SK-N-MC (cell line): ENCODE measurements around the gene GLS2.
"Not testable (repeated sequence)": the region's sequence is repeated elsewhere in the genome, so short reads cannot be mapped to it uniquely, and the experiment has no call there.

ENCODE experiments used
- DNase-seq: peaks from one replicate; pipeline ENCODE4 v3.0.0-alpha.2; 2011; ENCODE audit warnings: low read depth, low spot score
- H3K27ac ChIP-seq: fragments of 200-600 bp; sonication (generic); 2 replicates; pipeline ENCODE4 v1.5.1; 2016; ENCODE audit warnings: mixed run types
- H3K36me3 ChIP-seq: fragments of 200-600 bp; sonication (generic); 2 replicates; pipeline ENCODE4 v1.6.1; 2017; ENCODE audit warnings: antibody characterized with exemption, low read length, mixed read lengths; ENCODE audit not compliant: insufficient read depth
- H3K4me3 ChIP-seq: fragments of 200-600 bp; sonication (generic); 2 replicates; pipeline ENCODE4 v1.5.1; 2016
- H3K9ac ChIP-seq: fragments of 200-600 bp; sonication (generic); 2 replicates; pipeline ENCODE4 v1.8.0; 2017; ENCODE audit warnings: mixed run types, mixed read lengths; ENCODE audit not compliant: insufficient read length
- H3K9me3 ChIP-seq: fragments of 200-600 bp; sonication (generic); 2 replicates; pipeline ENCODE4 v1.6.1; 2017; ENCODE audit warnings: low read depth, mild to moderate bottlenecking, antibody characterized with exemption, low read length, moderate library complexity, mixed read lengths
- EZH2 ChIP-seq: fragments of 200-600 bp; sonication (generic); IDR thresholded peaks from one replicate; pipeline ENCODE4 v1.6.1; 2017; ENCODE audit warnings: antibody characterized with exemption
- FOXP2 ChIP-seq: optimal IDR thresholded peaks from 2 replicates; pipeline ENCODE3; 2011; ENCODE audit warnings: mild to moderate bottlenecking, moderate library complexity; ENCODE audit not compliant: insufficient read depth; ENCODE audit errors: extremely low read length, control extremely low read depth
- POLR2AphosphoS5 ChIP-seq: IDR thresholded peaks from 2 replicates; pipeline ENCODE4 v1.6.1; 2012; ENCODE audit warnings: mild to moderate bottlenecking, low read depth, low read length, borderline replicate concordance

The GLS2 gene

DNA sequence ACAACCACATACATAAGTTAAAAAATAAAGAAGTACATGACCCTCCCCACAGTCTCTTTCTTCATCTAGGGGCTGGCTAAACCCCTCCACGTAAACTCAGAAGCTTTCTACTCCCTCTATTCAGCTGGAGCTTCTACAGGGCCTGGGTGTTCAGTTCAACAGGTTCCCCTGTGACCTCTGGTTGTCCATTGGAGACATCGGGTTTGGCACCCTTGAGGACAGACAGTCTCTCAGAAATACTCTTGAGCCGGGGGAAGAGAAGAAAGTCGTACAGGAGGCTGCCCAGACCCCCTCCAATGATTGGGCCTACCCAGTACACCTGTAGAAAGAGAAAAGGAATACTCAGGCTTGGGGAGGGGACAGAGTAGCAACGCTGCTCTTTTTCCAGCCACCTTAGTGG lies 36.8 kb downstream of the GLS2 start:
- no peak for DNase-seq
- TF ChIP-seq FOXP2 (no peak), EZH2 (no peak), POLR2AphosphoS5 (no peak)
- Histone ChIP-seq H3K9ac (no peak overlapping the region), H3K9me3 (no peaks in the 10 kb centered on the region), H3K27ac (0 out of 2 replicates have a peak overlapping the region, but pooled peaks have one; percentile 79), H3K4me3 (no peak overlapping the region), H3K36me3 (peaks cover 6% of the 10 kb centered on the region; the same call in 1 of the 2 replicates)

DNA sequence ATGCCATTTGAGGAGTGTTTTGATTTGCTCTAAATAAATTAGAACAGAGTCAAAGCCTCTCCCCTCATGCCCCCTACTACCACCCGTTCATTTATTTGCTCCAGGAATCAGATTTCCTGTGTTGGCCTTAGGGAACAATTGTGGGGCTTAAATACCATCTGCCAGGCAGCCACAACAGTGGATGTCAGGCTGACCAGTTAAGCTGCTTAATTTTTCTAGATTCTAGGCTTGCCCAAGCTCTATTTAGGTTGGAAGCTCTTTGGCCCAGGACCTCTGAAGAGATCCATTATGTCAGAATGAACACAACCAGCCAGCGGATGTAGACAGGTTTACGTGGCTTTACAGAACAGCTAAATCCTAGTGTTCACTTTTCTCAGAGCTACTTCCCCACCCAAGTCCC lies 37.7 kb downstream of the GLS2 start:
- Histone ChIP-seq H3K27ac (0 out of 2 replicates have a peak overlapping the region, but pooled peaks have one; percentile 17), H3K4me3 (no peak overlapping the region), H3K9ac (no peak overlapping the region)

DNA sequence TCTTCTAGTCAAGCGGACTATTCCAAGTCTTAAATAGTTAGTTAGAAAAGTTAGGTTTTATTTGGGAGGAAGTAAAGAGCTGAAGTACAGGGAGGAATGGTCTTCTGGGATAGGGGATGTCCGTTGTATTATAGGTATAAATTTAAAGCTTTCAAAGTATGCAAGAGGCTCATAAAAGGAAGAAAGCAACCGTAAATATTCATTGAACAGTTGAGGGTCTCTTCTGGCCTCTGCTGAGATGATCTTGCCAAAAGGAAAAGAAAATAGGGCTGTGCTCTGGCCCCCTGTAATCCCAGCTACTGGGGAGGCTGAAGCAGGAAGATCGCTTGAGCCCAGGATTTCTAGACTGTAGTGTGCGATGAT lies 38.4 kb downstream of the GLS2 start:
- H3K9ac ChIP-seq, result peak overlapping the region; percentile 89
- peaks cover 6% of the 10 kb centered on the region for H3K36me3 ChIP-seq
- H3K4me3 ChIP-seq, result peak overlapping the region; percentile 89
- no peak for TF ChIP-seq POLR2AphosphoS5
- no peak for TF ChIP-seq EZH2
- TF ChIP-seq FOXP2, result no peak
- H3K27ac ChIP-seq, result peak overlapping the region; percentile 90
- no peaks in the 10 kb centered on the region for H3K9me3 ChIP-seq
- no peak for DNase-seq

More for the DNA sequence above, 37.7 kb downstream of the GLS2 start:
- Histone ChIP-seq H3K9me3 (no peaks in the 10 kb centered on the region), H3K36me3 (peaks cover 6% of the 10 kb centered on the region; the same call in 1 of the 2 replicates)
- no peak for DNase-seq
- no peak for TF ChIP-seq EZH2
- TF ChIP-seq POLR2AphosphoS5, result no peak
- no peak for TF ChIP-seq FOXP2

DNA sequence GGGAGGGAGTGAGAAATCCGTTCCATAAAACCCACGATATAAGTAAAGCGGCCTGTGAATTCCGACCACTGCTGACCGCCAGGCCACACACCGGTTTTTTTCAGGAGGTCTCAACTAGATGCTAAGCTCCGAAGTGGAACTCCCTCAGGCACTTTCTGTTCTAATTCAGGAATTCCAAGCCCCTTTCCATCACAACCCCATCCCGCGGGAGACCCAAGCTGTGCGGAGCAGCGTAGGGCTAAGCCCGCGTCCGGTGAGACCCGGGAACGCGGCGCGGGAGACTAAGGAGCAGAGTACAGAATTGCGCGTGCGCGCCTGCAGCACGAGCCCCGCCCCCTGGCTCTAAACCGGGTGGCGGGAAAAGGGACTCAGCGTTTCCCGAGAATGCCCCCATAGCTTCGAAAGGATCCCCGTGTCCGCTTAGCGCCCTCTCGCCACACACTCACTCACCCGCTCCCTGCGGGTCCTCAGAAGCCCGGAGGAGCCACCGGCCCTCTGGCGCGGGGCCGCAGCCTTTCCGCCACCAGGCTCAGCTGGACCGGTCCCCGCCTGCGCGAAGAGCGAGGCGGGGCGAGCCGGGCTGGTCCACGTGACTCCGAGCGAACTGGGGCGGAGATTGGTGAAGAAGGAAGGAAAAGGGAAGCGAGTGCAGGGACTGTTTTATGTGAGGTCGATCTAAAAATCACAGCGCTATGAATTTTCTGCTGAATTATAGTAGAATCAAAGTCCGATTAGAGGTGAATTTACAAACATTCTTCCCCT lies 38.9 kb downstream of the GLS2 start, which contains the start of gene TIMELESS:
TSS of gene TIMELESS (minus strand) at position 567 of the 762 bp plus-strand sequence. CDS start 15,256 bp downstream, outside the sequence.
- Histone ChIP-seq H3K9me3 (no peaks in the 10 kb centered on the region), H3K4me3 (peak within 1 kb of the TSS; percentile 89), H3K9ac (peak within 1 kb of the TSS; percentile 89), H3K27ac (peak within 1 kb of the TSS; percentile 90), H3K36me3 (peaks cover 10% of the 10 kb centered on the region)
- DNase-seq, result no peak
- TF ChIP-seq FOXP2 (no peak), POLR2AphosphoS5 (peak; percentile 95)

DNA sequence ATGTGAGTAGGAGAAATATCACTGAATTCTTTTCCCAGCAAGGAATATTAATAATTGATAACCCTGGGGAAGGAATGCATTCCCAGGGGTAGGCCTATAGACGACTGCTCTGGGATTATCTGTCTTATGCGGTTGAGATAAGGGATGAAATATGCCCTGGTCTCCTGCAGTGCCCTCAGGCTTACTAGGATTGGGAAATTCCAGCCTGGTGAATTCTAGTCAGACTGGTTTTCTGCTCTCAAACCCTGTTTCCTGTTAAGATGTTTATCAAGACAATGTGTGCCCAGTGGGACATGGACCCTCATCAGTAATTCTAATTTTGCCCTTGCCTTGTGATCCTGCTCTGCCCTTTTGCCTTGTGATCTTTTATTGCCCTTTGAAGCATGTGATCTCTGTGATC lies 44.8 kb downstream of the GLS2 start:
- not testable (repeated sequence) for H3K9ac ChIP-seq, H3K9me3 ChIP-seq, H3K4me3 ChIP-seq, DNase-seq
- Histone ChIP-seq H3K36me3 (peaks cover 18% of the 10 kb centered on the region), H3K27ac (peak overlapping the region; percentile 54)

DNA sequence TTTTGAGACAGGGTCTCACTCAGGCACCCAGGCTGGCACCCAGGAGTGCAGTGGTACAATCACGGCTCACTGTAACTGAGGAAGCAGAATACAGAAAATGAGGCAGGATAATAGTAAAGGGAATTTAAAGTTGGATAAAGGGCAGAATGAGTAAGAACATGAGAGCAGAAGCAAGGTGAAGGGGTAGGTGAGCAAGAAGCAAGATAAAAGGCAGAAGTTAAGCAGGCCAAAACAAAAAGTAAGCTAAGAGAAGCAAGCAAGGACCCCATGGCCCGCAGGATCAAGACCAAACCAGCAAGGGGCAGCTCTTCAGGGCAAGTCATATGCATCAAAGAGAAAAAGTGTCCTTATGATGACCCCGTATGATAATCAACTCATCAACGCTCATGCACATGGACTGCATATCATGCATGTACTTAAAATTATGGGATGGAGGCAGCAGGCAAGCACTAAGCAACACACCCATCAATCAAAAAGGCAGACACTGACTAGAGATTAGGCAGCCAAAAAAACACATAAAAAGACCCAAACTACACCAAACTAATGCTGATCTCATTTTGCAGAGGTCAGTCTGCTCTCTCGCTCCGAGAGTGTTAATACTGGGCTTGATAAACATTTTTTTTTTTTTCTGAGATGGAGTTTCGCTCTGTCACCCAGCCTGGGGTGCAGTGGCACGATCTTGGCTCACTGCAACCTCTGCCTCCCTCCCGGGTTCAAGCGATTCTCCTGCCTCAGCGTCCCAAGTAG lies 50.4 kb downstream of the GLS2 start:
- H3K4me3 ChIP-seq, result no peak overlapping the region
- H3K36me3 ChIP-seq, result peaks cover 21% of the 10 kb centered on the region

DNA sequence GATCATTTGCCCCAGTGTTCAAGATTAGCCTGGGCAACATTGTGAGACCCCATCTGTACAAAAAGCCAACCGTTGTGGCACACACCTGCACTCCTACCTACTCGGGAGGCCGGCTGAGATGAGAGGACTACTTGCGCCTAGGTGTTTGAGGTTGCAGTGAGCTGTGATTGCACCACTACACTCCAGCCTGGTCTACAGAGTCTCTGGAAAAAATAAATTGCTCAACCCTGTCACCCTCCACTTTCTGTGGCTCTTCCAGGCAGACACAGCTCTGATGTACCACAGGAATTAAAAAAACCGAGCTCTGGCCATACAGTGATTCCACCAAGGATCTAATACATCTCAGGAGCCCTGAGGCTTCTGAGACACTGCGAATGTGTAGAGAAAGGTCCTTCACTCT lies 53.1 kb downstream of the GLS2 start:
- Histone ChIP-seq H3K9ac (no peak overlapping the region), H3K9me3 (no peaks in the 10 kb centered on the region), H3K4me3 (no peak overlapping the region), H3K36me3 (peaks cover 34% of the 10 kb centered on the region), H3K27ac (no peak overlapping the region)
- DNase-seq, result no peak
- TF ChIP-seq FOXP2 (no peak), EZH2 (no peak), POLR2AphosphoS5 (no peak)

More for the DNA sequence above, 50.4 kb downstream of the GLS2 start:
- Histone ChIP-seq H3K9ac (no peak overlapping the region), H3K27ac (no peak overlapping the region), H3K9me3 (no peaks in the 10 kb centered on the region)
- TF ChIP-seq FOXP2 (no peak), EZH2 (no peak), POLR2AphosphoS5 (no peak)
- no peak for DNase-seq

DNA sequence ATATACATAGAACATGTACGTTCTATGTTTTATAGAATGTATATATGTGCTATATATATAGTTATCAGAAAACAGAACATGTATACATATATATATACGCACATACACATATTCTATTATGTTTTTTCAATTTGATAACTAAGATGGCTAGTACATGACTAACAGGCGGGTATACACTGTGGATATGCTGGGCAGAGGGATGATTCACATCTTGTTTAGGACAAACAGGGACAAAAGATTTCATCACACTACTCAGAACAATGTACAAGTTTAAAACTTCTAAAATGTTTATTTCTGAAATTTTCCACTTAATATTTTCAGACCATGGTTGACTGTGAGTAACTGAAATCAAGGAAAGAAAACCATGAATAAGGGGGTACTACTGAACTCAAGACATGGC lies 56.1 kb downstream of the GLS2 start:
- Histone ChIP-seq H3K4me3 (no peak overlapping the region), H3K36me3 (peaks cover 52% of the 10 kb centered on the region), H3K9me3 (no peaks in the 10 kb centered on the region), H3K27ac (no peak overlapping the region), H3K9ac (no peak overlapping the region)
- TF ChIP-seq POLR2AphosphoS5, result no peak
- TF ChIP-seq FOXP2, result no peak
- TF ChIP-seq EZH2, result no peak
- DNase-seq, result no peak
